Hepatocyte (in vitro differentiated cells): ENCODE measurements around the gene ARHGAP21. TPM values are rescaled to one million over a fixed set of nuclear protein-coding genes. Genes with fewer than 3 reads are reported as not detected.
"Not testable (repeated sequence)": the region's sequence is repeated elsewhere in the genome, so short reads cannot be mapped to it uniquely, and the experiment has no call there.

ENCODE experiments used
- DNase-seq: peaks from one replicate; pipeline ENCODE4 v3.0.0-alpha.2; 2016; ENCODE audit warnings: low spot score
- H2AFZ ChIP-seq: fragments of 200-600 bp; sonication (generic); 2 replicates; pipeline ENCODE4 v1.6.0; 2016; ENCODE audit warnings: antibody characterized with exemption, mild to moderate bottlenecking
- H3K27ac ChIP-seq: fragments of 200-600 bp; sonication (generic); 2 replicates; pipeline ENCODE4 v1.5.1; 2016; ENCODE audit warnings: mild to moderate bottlenecking
- H3K27me3 ChIP-seq: fragments of 200-600 bp; sonication (generic); 2 replicates; pipeline ENCODE4 v1.6.1; 2016
- H3K36me3 ChIP-seq: fragments of 200-600 bp; sonication (generic); replicated peaks from 2 replicates; pipeline ENCODE4 v1.5.1; 2016; ENCODE audit warnings: low read depth; ENCODE audit not compliant: insufficient read depth
- H3K4me1 ChIP-seq: fragments of 200-600 bp; sonication (generic); 2 replicates; pipeline ENCODE4 v1.5.1; 2016; ENCODE audit warnings: mild to moderate bottlenecking, moderate library complexity; ENCODE audit not compliant: insufficient read depth
- H3K4me2 ChIP-seq: fragments of 200-600 bp; sonication (generic); 2 replicates; pipeline ENCODE4 v1.6.0; 2016
- H3K4me3 ChIP-seq: fragments of 200-600 bp; sonication (generic); 2 replicates; pipeline ENCODE4 v1.5.1; 2016; ENCODE audit warnings: mild to moderate bottlenecking
- H3K79me2 ChIP-seq: fragments of 200-600 bp; sonication (generic); 2 replicates; pipeline ENCODE4 v1.6.0; 2017; ENCODE audit warnings: mild to moderate bottlenecking
- H3K9me2 ChIP-seq: fragments of 200-600 bp; sonication (generic); replicated peaks from 2 replicates; pipeline ENCODE4 v1.6.0; 2017; ENCODE audit warnings: mild to moderate bottlenecking; ENCODE audit not compliant: insufficient read depth
- H3K9me3 ChIP-seq: fragments of 200-600 bp; sonication (generic); 2 replicates; pipeline ENCODE4 v1.5.1; 2016; ENCODE audit warnings: low read depth, mild to moderate bottlenecking
- H4K20me1 ChIP-seq: fragments of 200-600 bp; sonication (generic); 2 replicates; pipeline ENCODE4 v1.6.0; 2016; ENCODE audit warnings: mild to moderate bottlenecking; ENCODE audit not compliant: insufficient read depth, poor library complexity, severe bottlenecking
- CTCF ChIP-seq: fragments of 200-600 bp; sonication (generic); IDR thresholded peaks from 2 replicates; pipeline ENCODE4 v1.5.1; 2016; ENCODE audit warnings: antibody characterized with exemption, mild to moderate bottlenecking; ENCODE audit not compliant: poor library complexity
- EZH2 ChIP-seq: fragments of 200-600 bp; sonication (generic); IDR thresholded peaks from 2 replicates; pipeline ENCODE4 v1.6.1; 2016; ENCODE audit warnings: antibody characterized with exemption, mild to moderate bottlenecking, borderline replicate concordance
- EZH2phosphoT487 ChIP-seq: fragments of 200-600 bp; sonication (generic); IDR thresholded peaks from one replicate; pipeline ENCODE4 v1.6.1; 2018; ENCODE audit warnings: antibody characterized with exemption, mild to moderate bottlenecking, low read depth, moderate library complexity; ENCODE audit not compliant: unreplicated experiment, severe bottlenecking
- WGBS: methylation state at CpG from one replicate; pipeline ENCODE4 v1.1.6; 2016; ENCODE audit warnings: low lambda C conversion rate; ENCODE audit errors: missing lambda C conversion rate; 5-methylcytosine and 5-hydroxymethylcytosine counted together
- polyA plus RNA-seq: library from polyadenylated mRNA; unstranded; fragments of >200 nt; fragmentation: Nextera tagmentation; extraction: Ambion mirVana; gene quantifications from 2 replicates; pipeline ENCODE4 v1.2.1, GENCODE V29; 2016
- total RNA-seq: library from RNA; depleted of rRNA; stranded (reverse); fragments of >200 nt; gene quantifications from 2 replicates; pipeline ENCODE4 v1.2.3, GENCODE V29; 2014

ARHGAP21 gene
- total and polyA plus RNA-seq, 2 experiments from 2014 or later = 15.1 to 70.2 TPM

GRCh38 chr10:24727786-24728185 is 4.1 kb upstream of the ARHGAP21 start:
- Histone ChIP-seq H3K27me3 (no peaks in the 10 kb centered on the region), H3K9me3 (no peaks in the 10 kb centered on the region), H3K36me3 (no peaks in the 10 kb centered on the region), H3K4me1 (no peaks in the 10 kb centered on the region), H3K27ac (no peak overlapping the region), H3K9me2 (no peaks in the 10 kb centered on the region), H2AFZ (no peak overlapping the region), H4K20me1 (no peaks in the 10 kb centered on the region), H3K79me2 (no peaks in the 10 kb centered on the region), H3K4me2 (no peak overlapping the region), H3K4me3 (no peak overlapping the region)
- peak; percentile 13 for DNase-seq
- WGBS = 61% methylated on average over 9 of the region's 9 CpGs
- TF ChIP-seq EZH2 = no peak
- TF ChIP-seq CTCF = peak; percentile 11

- no peaks in the 10 kb centered on the region for H3K9me3 ChIP-seq
- DNase-seq = no peak
- no peaks in the 10 kb centered on the region for H4K20me1 ChIP-seq
- no peak overlapping the region for H3K27ac ChIP-seq
- no peaks in the 10 kb centered on the region for H3K4me1 ChIP-seq
- TF ChIP-seq EZH2phosphoT487 = no peak
- TF ChIP-seq CTCF = no peak
- TF ChIP-seq EZH2 = no peak
- H3K9me2 ChIP-seq = no peaks in the 10 kb centered on the region
- H3K4me3 ChIP-seq = no peak overlapping the region
- H3K79me2 ChIP-seq = peaks cover 9% of the 10 kb centered on the region
- 96% methylated on average over 5 of the region's 5 CpGs for WGBS
- H3K36me3 ChIP-seq = no peaks in the 10 kb centered on the region
- no peak overlapping the region for H2AFZ ChIP-seq
- H3K27me3 ChIP-seq = no peaks in the 10 kb centered on the region
- H3K4me2 ChIP-seq = no peak overlapping the region
These were observed 2.9 kb upstream of the ARHGAP21 start for GRCh38 chr10:24726626-24727025.

- not testable (repeated sequence) for H3K27ac ChIP-seq, H3K9me2 ChIP-seq, H3K36me3 ChIP-seq, DNase-seq, H3K9me3 ChIP-seq, H3K4me3 ChIP-seq, H3K4me2 ChIP-seq, H2AFZ ChIP-seq, H3K27me3 ChIP-seq, H4K20me1 ChIP-seq, H3K4me1 ChIP-seq
- peaks cover 15% of the 10 kb centered on the region for H3K79me2 ChIP-seq
- WGBS = 95% methylated on average over 5 of the region's 5 CpGs
These were observed 2.3 kb upstream of the ARHGAP21 start for GRCh38 chr10:24726029-24726428.

GRCh38 chr10:24724381-24725228 is 918 bp upstream of the ARHGAP21 start:
- Histone ChIP-seq H3K4me1 (peaks cover 2% of the 10 kb centered on the region), H2AFZ (peak overlapping the region; percentile 47)
- TF ChIP-seq EZH2phosphoT487 (no peak), CTCF (no peak)

More at GRCh38 chr10:24724381-24725228, 918 bp upstream of the ARHGAP21 start:
- H3K27me3 ChIP-seq = no peaks in the 10 kb centered on the region
- H4K20me1 ChIP-seq = peaks cover 18% of the 10 kb centered on the region
- under 1% methylated on average over 22 of the region's 52 CpGs for WGBS
- H3K4me3 ChIP-seq = peak overlapping the region; percentile 71
- H3K9me3 ChIP-seq = no peaks in the 10 kb centered on the region
- peaks cover 29% of the 10 kb centered on the region for H3K79me2 ChIP-seq
- no peaks in the 10 kb centered on the region for H3K9me2 ChIP-seq
- peak overlapping the region; percentile 88 for H3K4me2 ChIP-seq
- H3K27ac ChIP-seq = peak overlapping the region; percentile 94
- peak; percentile 98 for DNase-seq
- no peaks in the 10 kb centered on the region for H3K36me3 ChIP-seq
